ENCODE measurements around the gene ZG16B.

Gene ZG16B

DNA sequence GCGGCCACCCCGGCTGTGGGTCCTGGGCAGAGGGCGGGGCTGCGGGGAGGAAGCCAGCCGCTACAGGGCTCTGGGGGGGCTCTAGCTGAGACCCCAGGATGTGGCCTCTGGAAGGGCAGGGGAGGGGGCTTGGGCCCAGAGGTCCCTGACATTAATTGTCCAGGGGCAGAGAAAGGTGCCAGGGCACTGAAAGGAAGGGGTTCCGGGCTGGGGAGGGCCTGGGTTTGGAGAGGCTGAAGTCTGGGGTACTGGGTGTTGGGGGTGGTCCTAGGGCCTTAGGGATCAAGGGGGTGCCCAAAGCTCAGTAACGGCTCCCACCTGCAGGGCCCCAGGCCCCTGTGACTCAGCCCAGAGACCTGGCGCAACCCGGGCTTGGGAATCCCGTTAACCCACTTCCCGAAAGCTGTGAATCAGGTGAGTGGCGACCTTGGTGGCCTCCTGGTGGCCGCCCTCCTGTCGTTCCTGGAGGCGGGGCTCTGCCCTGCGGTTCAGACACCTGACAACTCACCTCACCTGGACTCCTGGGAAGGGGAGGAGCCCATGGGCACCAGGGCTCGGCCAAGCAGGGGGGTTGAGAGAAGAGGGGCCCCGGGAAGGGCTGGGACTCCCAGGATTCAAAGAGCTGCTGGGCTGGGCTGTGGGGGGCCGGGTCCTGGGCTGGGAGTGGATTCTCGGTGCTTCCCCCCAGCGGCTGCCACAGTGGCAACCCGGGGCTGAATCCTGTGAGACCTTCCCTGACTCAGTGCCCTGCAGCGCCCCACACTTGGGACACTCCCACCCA lies 28.3 kb downstream of the ZG16B start:
- H3K9me3 ChIP-seq (ENCODE audit: insufficient read depth, low read depth, low read length) = peaks cover 9% of the 10 kb centered on the region
- peaks cover 16 to 17% of the 10 kb centered on the region in 2 experiments for H3K4me1 ChIP-seq (ENCODE audit: control insufficient read depth in 1 of 2, insufficient read depth in 2 of 2, low read length in 2 of 2)
- no peak overlapping the region for H2BK5ac ChIP-seq (ENCODE audit: low read depth, low read length, poor library complexity)
- H2AFZ ChIP-seq (ENCODE audit: insufficient read depth, low read length, poor library complexity) = no peak overlapping the region
- H4K8ac ChIP-seq (ENCODE audit: low read depth, low read length) = peak overlapping the region; percentile 39
- WGBS (ENCODE audit: extremely low coverage, insufficient coverage, insufficient read length) = no CpG with 5 or more reads among the region's 23 CpGs
- peak; percentile 96 to 98 for DNase-seq
- no peak overlapping the region for H3K18ac ChIP-seq (ENCODE audit: low read length)
- peak overlapping the region; percentile 60 for H2BK12ac ChIP-seq (ENCODE audit: low read length)
- no peak overlapping the region for H3K14ac ChIP-seq (ENCODE audit: low read length)
- H3K27ac ChIP-seq (ENCODE audit: low read depth, low read length) = no peak overlapping the region
- H3K4me2 ChIP-seq (ENCODE audit: low read length) = peak overlapping the region; percentile 39
- peaks cover 0 to 2% of the 10 kb centered on the region in 2 experiments for H3K36me3 ChIP-seq (ENCODE audit: control insufficient read depth in 1 of 2, insufficient read depth in 2 of 2, low read length in 2 of 2)
- H3K79me2 ChIP-seq (ENCODE audit: control insufficient read depth, insufficient read depth, low read length, poor library complexity) = peaks cover 2% of the 10 kb centered on the region
- H3K27me3 ChIP-seq (ENCODE audit: insufficient read depth, low read length) = no peaks in the 10 kb centered on the region
- peak overlapping the region; percentile 30 for H2BK120ac ChIP-seq (ENCODE audit: insufficient read depth, low read length, poor library complexity)
- H3K4me3 ChIP-seq (ENCODE audit: low read depth, low read length) = no peak overlapping the region
- H3K4ac ChIP-seq (ENCODE audit: low read depth, low read length) = no peak overlapping the region
- H3K23ac ChIP-seq (ENCODE audit: low read length) = no peak overlapping the region
- H4K91ac ChIP-seq (ENCODE audit: low read depth, low read length) = peak overlapping the region; percentile 60
- no peak overlapping the region for H2AK5ac ChIP-seq (ENCODE audit: low read length)
- no peak overlapping the region for H3K9ac ChIP-seq (ENCODE audit: low read length)
- H3K79me1 ChIP-seq (ENCODE audit: low read length) = peaks cover 7% of the 10 kb centered on the region
- no peak overlapping the region for H4K12ac ChIP-seq (ENCODE audit: low read depth, low read length)

- Histone ChIP-seq H4K12ac (ENCODE audit: low read depth, low read length) (no peak overlapping the region), H2BK12ac (ENCODE audit: low read length) (no peak overlapping the region), H3K79me2 (ENCODE audit: control insufficient read depth, insufficient read depth, low read length, poor library complexity) (peaks cover 2% of the 10 kb centered on the region), H4K91ac (ENCODE audit: low read depth, low read length) (no peak overlapping the region), H3K27me3 (ENCODE audit: insufficient read depth, low read length) (no peaks in the 10 kb centered on the region), H4K8ac (ENCODE audit: low read depth, low read length) (no peak overlapping the region), H3K4ac (ENCODE audit: low read depth, low read length) (no peak overlapping the region), H3K79me1 (ENCODE audit: low read length) (peaks cover 7% of the 10 kb centered on the region), H2AK5ac (ENCODE audit: low read length) (no peak overlapping the region), H3K4me1 (ENCODE audit: control insufficient read depth in 1 of 2, insufficient read depth in 2 of 2, low read length in 2 of 2) (peaks cover 16 to 17% of the 10 kb centered on the region in 2 experiments), H2BK5ac (ENCODE audit: low read depth, low read length, poor library complexity) (no peak overlapping the region), H3K4me2 (ENCODE audit: low read length) (no peak overlapping the region), H2BK120ac (ENCODE audit: insufficient read depth, low read length, poor library complexity) (no peak overlapping the region), H3K27ac (ENCODE audit: low read depth, low read length) (no peak overlapping the region), H3K9me3 (ENCODE audit: insufficient read depth, low read depth, low read length) (peaks cover 9% of the 10 kb centered on the region), H3K14ac (ENCODE audit: low read length) (no peak overlapping the region), H3K4me3 (ENCODE audit: low read depth, low read length) (peak overlapping the region; percentile 27), H3K23ac (ENCODE audit: low read length) (no peak overlapping the region), H2AFZ (ENCODE audit: insufficient read depth, low read length, poor library complexity) (no peak overlapping the region), H3K9ac (ENCODE audit: low read length) (no peak overlapping the region), H3K36me3 (ENCODE audit: control insufficient read depth in 1 of 2, insufficient read depth in 2 of 2, low read length in 2 of 2) (no peaks in the 10 kb centered on the region), H3K18ac (ENCODE audit: low read length) (no peak overlapping the region)
- WGBS (ENCODE audit: extremely low coverage, insufficient coverage, insufficient read length) = no CpG with 5 or more reads among the region's 10 CpGs
- DNase-seq = no peak
Observed at GRCh38 chr16:2859686-2860265, 29.7 kb downstream of the ZG16B start.

DNA sequence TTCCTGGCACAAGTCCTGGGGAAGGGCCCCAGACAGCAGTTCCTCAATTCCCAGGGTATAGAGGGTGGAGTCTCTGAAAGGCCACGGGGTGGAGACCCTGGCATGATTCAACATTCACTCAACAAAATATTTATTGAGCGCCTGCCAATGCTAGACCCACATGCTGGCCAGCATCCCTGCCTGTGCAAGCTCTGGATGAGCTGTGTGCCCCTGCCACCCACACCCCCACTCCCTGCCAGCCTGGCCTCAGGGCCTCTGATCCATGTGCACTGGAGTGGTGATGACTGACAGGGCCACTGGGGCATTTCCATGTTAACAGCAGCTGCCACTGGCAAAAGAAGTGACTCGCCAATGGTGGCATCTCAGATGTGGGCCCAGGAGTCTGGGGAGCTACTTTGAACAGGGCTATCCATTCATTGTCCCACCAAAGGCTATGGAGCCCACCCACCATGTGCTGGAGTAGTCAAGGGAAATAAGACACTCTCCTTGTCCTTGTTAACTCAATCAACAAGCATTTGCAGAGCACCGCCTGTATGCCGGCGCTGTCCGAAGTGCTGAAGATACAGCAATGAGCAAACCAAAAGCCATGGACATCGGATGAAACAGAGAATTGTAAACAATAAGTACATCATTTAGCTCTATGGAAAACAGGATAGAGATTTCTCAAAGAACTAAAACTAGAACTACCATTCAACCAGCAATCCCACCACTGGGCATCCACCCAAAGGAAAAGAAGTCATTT lies 30.9 kb downstream of the ZG16B start:
- Histone ChIP-seq H2BK12ac (ENCODE audit: low read length) (no peak overlapping the region), H3K79me1 (ENCODE audit: low read length) (peaks cover 7% of the 10 kb centered on the region), H4K91ac (ENCODE audit: low read depth, low read length) (no peak overlapping the region), H3K4ac (ENCODE audit: low read depth, low read length) (no peak overlapping the region), H3K4me1 (ENCODE audit: control insufficient read depth in 1 of 2, insufficient read depth in 2 of 2, low read length in 2 of 2) (peaks cover 16 to 17% of the 10 kb centered on the region in 2 experiments), H4K8ac (ENCODE audit: low read depth, low read length) (no peak overlapping the region), H3K36me3 (ENCODE audit: control insufficient read depth in 1 of 2, insufficient read depth in 2 of 2, low read length in 2 of 2) (no peaks in the 10 kb centered on the region), H3K9ac (ENCODE audit: low read length) (no peak overlapping the region), H3K4me3 (ENCODE audit: low read depth, low read length) (no peak overlapping the region), H2BK5ac (ENCODE audit: low read depth, low read length, poor library complexity) (no peak overlapping the region), H4K12ac (ENCODE audit: low read depth, low read length) (no peak overlapping the region), H3K27me3 (ENCODE audit: insufficient read depth, low read length) (no peaks in the 10 kb centered on the region), H3K9me3 (ENCODE audit: insufficient read depth, low read depth, low read length) (peaks cover 9% of the 10 kb centered on the region), H3K18ac (ENCODE audit: low read length) (no peak overlapping the region), H2BK120ac (ENCODE audit: insufficient read depth, low read length, poor library complexity) (no peak overlapping the region), H3K23ac (ENCODE audit: low read length) (no peak overlapping the region), H2AFZ (ENCODE audit: insufficient read depth, low read length, poor library complexity) (no peak overlapping the region), H3K4me2 (ENCODE audit: low read length) (no peak overlapping the region), H3K79me2 (ENCODE audit: control insufficient read depth, insufficient read depth, low read length, poor library complexity) (peaks cover 2% of the 10 kb centered on the region), H3K27ac (ENCODE audit: low read depth, low read length) (no peak overlapping the region), H3K14ac (ENCODE audit: low read length) (no peak overlapping the region), H2AK5ac (ENCODE audit: low read length) (no peak overlapping the region)
- no CpG with 5 or more reads among the region's 8 CpGs for WGBS (ENCODE audit: extremely low coverage, insufficient coverage, insufficient read length)
- DNase-seq = peak in 1 of 2 donors; percentile 39

- H3K4me3 ChIP-seq (ENCODE audit: low read depth, low read length) = no peak overlapping the region
- no peak overlapping the region for H3K14ac ChIP-seq (ENCODE audit: low read length)
- DNase-seq = no peak
- no peaks in the 10 kb centered on the region for H3K79me2 ChIP-seq (ENCODE audit: control insufficient read depth, insufficient read depth, low read length, poor library complexity)
- peaks cover 3 to 4% of the 10 kb centered on the region in 2 experiments for H3K4me1 ChIP-seq (ENCODE audit: control insufficient read depth in 1 of 2, insufficient read depth in 2 of 2, low read length in 2 of 2)
- H3K23ac ChIP-seq (ENCODE audit: low read length) = no peak overlapping the region
- no peak overlapping the region for H4K8ac ChIP-seq (ENCODE audit: low read depth, low read length)
- H2BK12ac ChIP-seq (ENCODE audit: low read length) = no peak overlapping the region
- H2AK5ac ChIP-seq (ENCODE audit: low read length) = no peak overlapping the region
- no peak overlapping the region for H4K91ac ChIP-seq (ENCODE audit: low read depth, low read length)
- WGBS (ENCODE audit: extremely low coverage, insufficient coverage, insufficient read length) = no CpG with 5 or more reads among the region's 4 CpGs
- H3K36me3 ChIP-seq (ENCODE audit: control insufficient read depth in 1 of 2, insufficient read depth in 2 of 2, low read length in 2 of 2) = no peaks in the 10 kb centered on the region
- H4K12ac ChIP-seq (ENCODE audit: low read depth, low read length) = no peak overlapping the region
- no peak overlapping the region for H3K4me2 ChIP-seq (ENCODE audit: low read length)
- H3K27me3 ChIP-seq (ENCODE audit: insufficient read depth, low read length) = no peaks in the 10 kb centered on the region
- H3K4ac ChIP-seq (ENCODE audit: low read depth, low read length) = no peak overlapping the region
- H3K27ac ChIP-seq (ENCODE audit: low read depth, low read length) = no peak overlapping the region
- H3K9me3 ChIP-seq (ENCODE audit: insufficient read depth, low read depth, low read length) = peaks cover 4% of the 10 kb centered on the region
- H3K9ac ChIP-seq (ENCODE audit: low read length) = no peak overlapping the region
- no peak overlapping the region for H2AFZ ChIP-seq (ENCODE audit: insufficient read depth, low read length, poor library complexity)
- H3K18ac ChIP-seq (ENCODE audit: low read length) = no peak overlapping the region
- no peak overlapping the region for H2BK5ac ChIP-seq (ENCODE audit: low read depth, low read length, poor library complexity)
- no peak overlapping the region for H2BK120ac ChIP-seq (ENCODE audit: insufficient read depth, low read length, poor library complexity)
- peaks cover 6% of the 10 kb centered on the region for H3K79me1 ChIP-seq (ENCODE audit: low read length)
Observed at GRCh38 chr16:2865651-2866050, 35.5 kb downstream of the ZG16B start.
